Measurements from ENCODE around the gene GYS2.

DNA sequence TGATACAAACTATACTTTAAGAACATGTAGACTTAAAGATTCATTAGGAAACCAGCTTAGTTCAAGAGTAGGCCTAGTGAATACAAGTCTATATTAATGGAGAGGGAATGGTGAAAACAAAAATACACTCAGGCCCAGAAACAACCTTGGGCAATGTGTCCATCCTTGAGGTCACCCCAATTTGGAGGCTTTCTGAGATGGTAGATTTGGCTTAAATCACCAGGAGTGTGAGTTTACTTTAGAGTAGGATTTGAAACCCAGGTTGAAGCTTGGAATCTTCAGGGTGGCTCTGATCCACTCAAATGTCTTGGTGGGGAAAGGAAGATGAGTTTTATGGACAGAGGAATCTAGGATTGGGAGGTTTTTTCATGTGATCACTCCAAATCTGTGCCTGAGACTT, 42.5 kb upstream of the GYS2 start:
- TF ChIP-seq, protein P1, sequence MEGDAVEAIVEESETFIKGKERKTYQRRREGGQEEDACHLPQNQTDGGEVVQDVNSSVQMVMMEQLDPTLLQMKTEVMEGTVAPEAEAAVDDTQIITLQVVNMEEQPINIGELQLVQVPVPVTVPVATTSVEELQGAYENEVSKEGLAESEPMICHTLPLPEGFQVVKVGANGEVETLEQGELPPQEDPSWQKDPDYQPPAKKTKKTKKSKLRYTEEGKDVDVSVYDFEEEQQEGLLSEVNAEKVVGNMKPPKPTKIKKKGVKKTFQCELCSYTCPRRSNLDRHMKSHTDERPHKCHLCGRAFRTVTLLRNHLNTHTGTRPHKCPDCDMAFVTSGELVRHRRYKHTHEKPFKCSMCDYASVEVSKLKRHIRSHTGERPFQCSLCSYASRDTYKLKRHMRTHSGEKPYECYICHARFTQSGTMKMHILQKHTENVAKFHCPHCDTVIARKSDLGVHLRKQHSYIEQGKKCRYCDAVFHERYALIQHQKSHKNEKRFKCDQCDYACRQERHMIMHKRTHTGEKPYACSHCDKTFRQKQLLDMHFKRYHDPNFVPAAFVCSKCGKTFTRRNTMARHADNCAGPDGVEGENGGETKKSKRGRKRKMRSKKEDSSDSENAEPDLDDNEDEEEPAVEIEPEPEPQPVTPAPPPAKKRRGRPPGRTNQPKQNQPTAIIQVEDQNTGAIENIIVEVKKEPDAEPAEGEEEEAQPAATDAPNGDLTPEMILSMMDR (IDR thresholded peaks at IDR 0.05; ENCODE audit: insufficient read depth, low read depth, low read length): no peak
- TF ChIP-seq EZH2 (IDR thresholded peaks at IDR 0.05; ENCODE audit: insufficient read depth, low read length): no peak

Measured in astrocyte (in vitro differentiated cells and primary cell).